Uterine smooth muscle cell (primary cell): Measurements from ENCODE around the gene B4GALT5. TPM values are rescaled to one million over a fixed set of nuclear protein-coding genes. Genes with fewer than 3 reads are reported as not detected.

Source experiments
- total RNA-seq: library from RNA; depleted of rRNA; stranded (reverse); fragments of >200 nt; gene quantifications from 2 replicates; pipeline ENCODE4 v1.2.3, GENCODE V29; 2014

B4GALT5 gene, protein sequence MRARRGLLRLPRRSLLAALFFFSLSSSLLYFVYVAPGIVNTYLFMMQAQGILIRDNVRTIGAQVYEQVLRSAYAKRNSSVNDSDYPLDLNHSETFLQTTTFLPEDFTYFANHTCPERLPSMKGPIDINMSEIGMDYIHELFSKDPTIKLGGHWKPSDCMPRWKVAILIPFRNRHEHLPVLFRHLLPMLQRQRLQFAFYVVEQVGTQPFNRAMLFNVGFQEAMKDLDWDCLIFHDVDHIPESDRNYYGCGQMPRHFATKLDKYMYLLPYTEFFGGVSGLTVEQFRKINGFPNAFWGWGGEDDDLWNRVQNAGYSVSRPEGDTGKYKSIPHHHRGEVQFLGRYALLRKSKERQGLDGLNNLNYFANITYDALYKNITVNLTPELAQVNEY
- 18.3 and 19.0 TPM in 2 replicates for total RNA-seq

DNA sequence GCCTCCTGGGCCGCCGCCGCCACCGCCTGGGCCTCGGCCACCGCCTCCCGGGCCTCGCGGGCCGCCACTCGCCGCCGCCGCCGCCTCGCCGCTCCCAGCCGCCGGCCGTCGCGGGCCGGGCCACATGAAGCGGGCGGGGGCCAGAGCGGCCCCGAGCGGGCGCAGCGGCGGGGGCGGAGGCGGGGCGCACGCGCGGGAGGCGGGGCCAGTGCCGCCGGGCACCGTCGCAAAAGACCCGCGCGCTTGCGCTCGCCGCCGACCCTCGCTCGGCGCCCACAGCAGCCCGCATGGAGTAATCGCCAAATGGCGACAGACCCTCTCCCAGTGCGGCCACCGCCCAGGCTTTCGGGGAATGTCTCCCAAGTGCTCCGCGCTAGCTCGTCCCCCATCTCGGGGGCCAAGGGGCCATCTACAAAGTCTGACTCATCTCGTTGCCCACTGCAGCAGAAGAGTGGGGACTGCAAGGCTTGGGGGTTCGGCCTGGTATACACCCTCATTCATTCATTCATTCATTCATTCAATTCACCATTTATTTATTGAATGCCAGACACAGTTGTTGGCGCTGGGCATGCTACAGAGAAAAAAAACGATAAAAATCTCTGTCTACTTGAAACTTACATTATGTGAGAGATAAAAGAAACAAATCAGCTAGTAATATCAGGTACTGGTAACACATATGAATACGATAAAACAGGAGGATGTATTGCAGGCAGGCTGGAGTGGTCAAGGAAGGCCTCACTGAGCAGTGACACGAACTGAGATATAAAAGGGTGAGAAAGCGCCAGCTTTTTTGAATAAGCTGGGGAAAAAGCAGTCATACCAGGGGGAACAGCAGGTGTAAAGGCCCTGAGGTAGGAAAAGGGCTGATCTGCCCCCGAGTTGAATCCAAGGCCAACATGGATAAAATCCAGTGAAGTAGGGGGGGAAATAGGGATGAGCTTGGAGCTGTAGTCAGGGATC lies at the start of gene B4GALT5:
TSS of gene B4GALT5 (minus strand) at position 126 of the 960 bp plus-strand sequence. CDS start 188 bp downstream, outside the sequence.

Other genes with a start within 250 kb of the B4GALT5 start
- under 0.01 and 0.12 TPM in 2 replicates for gene KCNB1, start 231.2 kb downstream of the B4GALT5 start, total RNA-seq
- gene PTGIS, start 145.7 kb downstream of the B4GALT5 start, total RNA-seq, result 22.4 and 58.2 TPM in 2 replicates
- 6.9 and 8.2 TPM in 2 replicates for gene SLC9A8, start 99.0 kb upstream of the B4GALT5 start, total RNA-seq
- 1.1 and 1.2 TPM in 2 replicates for gene SPATA2, start 201.7 kb upstream of the B4GALT5 start, total RNA-seq
- 105 and 155 TPM in 2 replicates for gene RNF114, start 222.5 kb upstream of the B4GALT5 start, total RNA-seq